Suprapubic skin (tissue), 4 donors: ENCODE data around the gene PLEKHG4B.

Experiments
- EP300 ChIP-seq: sonication (generic); formaldehyde crosslinking; IDR thresholded peaks from one replicate; pipeline ENCODE4 v1.6.1; 2017; ENCODE audit warnings: antibody characterized with exemption
- POLR2A ChIP-seq, 2 donors: fragments of 450-650 bp; IDR thresholded peaks; one replicate each; pipeline ENCODE4 v1.6.1; 2017; ENCODE audit warnings: antibody characterized with exemption in 2 of 2, mild to moderate bottlenecking in 2 of 2, moderate library complexity in 2 of 2
- POLR2AphosphoS5 ChIP-seq, 3 donors: sonication (generic); formaldehyde crosslinking; IDR thresholded peaks; one replicate each; pipeline ENCODE4 v1.6.1; 2017; ENCODE audit warnings: antibody characterized with exemption in 3 of 3
- TF ChIP-seq, protein P1 (sequence below), 2 donors: fragments of 200-600 bp in 1 of 2; fragments of 450-650 bp in 1 of 2; sonication (generic) in 1 of 2; IDR thresholded peaks; one replicate each; pipeline ENCODE4 v1.5.1; 2016 to 2019; ENCODE audit warnings: antibody characterized with exemption in 2 of 2, mild to moderate bottlenecking in 1 of 2, moderate library complexity in 1 of 2

DNA sequence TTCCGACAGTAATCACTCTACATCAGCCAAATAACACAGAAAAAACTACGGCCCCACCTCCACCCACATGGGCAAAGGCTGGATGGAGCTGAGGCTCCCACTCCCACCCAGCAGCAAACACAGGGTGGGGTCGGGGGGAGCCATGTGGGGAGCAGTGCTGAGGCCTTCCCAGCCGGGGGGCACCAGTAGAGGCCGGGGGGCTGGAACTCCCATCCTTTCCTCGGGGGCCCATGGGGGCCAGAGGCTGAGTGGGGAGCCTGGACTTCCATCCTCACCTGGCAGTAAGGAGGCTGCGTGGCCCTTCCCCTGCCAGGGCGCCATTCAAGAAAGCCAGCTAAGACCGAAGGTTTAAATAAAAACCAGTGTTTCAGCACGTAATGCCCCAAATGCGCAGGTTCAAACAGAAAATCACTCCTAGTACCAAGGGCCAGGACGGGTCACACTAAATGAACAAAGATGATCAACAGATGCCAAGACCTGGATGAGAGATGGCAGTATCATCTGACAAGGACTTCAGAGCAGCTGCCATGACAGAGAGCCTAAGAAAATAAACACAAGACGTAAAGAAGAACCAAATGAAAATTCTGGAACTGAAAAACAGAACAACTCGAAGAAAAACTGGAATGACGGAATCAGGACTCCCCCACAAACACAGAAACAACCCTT lies 116.6 kb downstream of the PLEKHG4B start:
- TF ChIP-seq, protein P1, sequence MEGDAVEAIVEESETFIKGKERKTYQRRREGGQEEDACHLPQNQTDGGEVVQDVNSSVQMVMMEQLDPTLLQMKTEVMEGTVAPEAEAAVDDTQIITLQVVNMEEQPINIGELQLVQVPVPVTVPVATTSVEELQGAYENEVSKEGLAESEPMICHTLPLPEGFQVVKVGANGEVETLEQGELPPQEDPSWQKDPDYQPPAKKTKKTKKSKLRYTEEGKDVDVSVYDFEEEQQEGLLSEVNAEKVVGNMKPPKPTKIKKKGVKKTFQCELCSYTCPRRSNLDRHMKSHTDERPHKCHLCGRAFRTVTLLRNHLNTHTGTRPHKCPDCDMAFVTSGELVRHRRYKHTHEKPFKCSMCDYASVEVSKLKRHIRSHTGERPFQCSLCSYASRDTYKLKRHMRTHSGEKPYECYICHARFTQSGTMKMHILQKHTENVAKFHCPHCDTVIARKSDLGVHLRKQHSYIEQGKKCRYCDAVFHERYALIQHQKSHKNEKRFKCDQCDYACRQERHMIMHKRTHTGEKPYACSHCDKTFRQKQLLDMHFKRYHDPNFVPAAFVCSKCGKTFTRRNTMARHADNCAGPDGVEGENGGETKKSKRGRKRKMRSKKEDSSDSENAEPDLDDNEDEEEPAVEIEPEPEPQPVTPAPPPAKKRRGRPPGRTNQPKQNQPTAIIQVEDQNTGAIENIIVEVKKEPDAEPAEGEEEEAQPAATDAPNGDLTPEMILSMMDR (IDR thresholded peaks at IDR 0.05) = no peak
- TF ChIP-seq POLR2A (IDR thresholded peaks at IDR 0.05) (no peak), EP300 (no peak), POLR2AphosphoS5 (IDR thresholded peaks at IDR 0.05) (no peak)
